NCI-H187 treated with DMSO at 0.1 percent for 48 hours (cell line): ENCODE data around the gene PXYLP1.
A peak's percentile ranks its signal among the peaks of the same experiment; 100 is the strongest.
"Not testable (repeated sequence)": the region's sequence is repeated elsewhere in the genome, so short reads cannot be mapped to it uniquely, and the experiment has no call there.

Experiments
- DNase-seq: peaks from one replicate; lab custom pipeline; 2025; lab: John Stamatoyannopoulos, UW

PXYLP1 gene

GRCh38 chr3:141294301-141294700 is 62.7 kb downstream of the PXYLP1 start:
- DNase-seq: no peak

- no peak for DNase-seq
These were observed 63.2 kb downstream of the PXYLP1 start for GRCh38 chr3:141294848-141295247.

GRCh38 chr3:141300426-141300825 is 68.8 kb downstream of the PXYLP1 start:
- DNase-seq: not testable (repeated sequence)

GRCh38 chr3:141302364-141303141 is 70.9 kb downstream of the PXYLP1 start:
- no peak for DNase-seq

GRCh38 chr3:141303481-141304223 is 72.0 kb downstream of the PXYLP1 start:
- DNase-seq: peak; percentile 8

- DNase-seq: no peak
These were observed 73.8 kb downstream of the PXYLP1 start for GRCh38 chr3:141305436-141305835.

GRCh38 chr3:141306276-141306675 is 74.7 kb downstream of the PXYLP1 start:
- DNase-seq: no peak

- DNase-seq: no peak
These were observed 75.3 kb downstream of the PXYLP1 start for GRCh38 chr3:141306922-141307321.

GRCh38 chr3:141307351-141308059 is 75.9 kb downstream of the PXYLP1 start:
- DNase-seq: no peak

GRCh38 chr3:141308588-141309218 is 77.1 kb downstream of the PXYLP1 start:
- peak; percentile 14 for DNase-seq

GRCh38 chr3:141311170-141311495 is 79.5 kb downstream of the PXYLP1 start:
- DNase-seq: no peak

GRCh38 chr3:141311496-141312353 is 80.1 kb downstream of the PXYLP1 start:
- DNase-seq: peak; percentile 90

GRCh38 chr3:141312354-141313092 is 80.9 kb downstream of the PXYLP1 start:
- DNase-seq: no peak

- no peak for DNase-seq
These were observed 81.6 kb downstream of the PXYLP1 start for GRCh38 chr3:141313093-141313683.

GRCh38 chr3:141314415-141314814 is 82.8 kb downstream of the PXYLP1 start:
- DNase-seq: not testable (repeated sequence)

- no peak for DNase-seq
These were observed 85.2 kb downstream of the PXYLP1 start for GRCh38 chr3:141316851-141317250.

GRCh38 chr3:141320399-141321108 is 88.9 kb downstream of the PXYLP1 start:
- no peak for DNase-seq

GRCh38 chr3:141321109-141321497 is 89.5 kb downstream of the PXYLP1 start:
- no peak for DNase-seq

- DNase-seq: no peak
These were observed 92.5 kb downstream of the PXYLP1 start for GRCh38 chr3:141323936-141324704.
